A549 treated with GW870086 at 1 μM for 4 hours (cell line): ENCODE data around the gene ATG10. TPM values are rescaled to one million over a fixed set of nuclear protein-coding genes. Genes with fewer than 3 reads are reported as not detected.

Experiments used
- total RNA-seq: library from RNA; stranded (reverse); fragments of 200-300 nt; extraction: Qiagen RNA extraction; gene quantifications from 5 replicates; pipeline ENCODE4 v1.2.3, GENCODE V29; 2022; ENCODE audit warnings: low read depth

ATG10 gene
- total RNA-seq, result 8.2 to 9.8 TPM (median 8.8 TPM) in 5 replicates

DNA sequence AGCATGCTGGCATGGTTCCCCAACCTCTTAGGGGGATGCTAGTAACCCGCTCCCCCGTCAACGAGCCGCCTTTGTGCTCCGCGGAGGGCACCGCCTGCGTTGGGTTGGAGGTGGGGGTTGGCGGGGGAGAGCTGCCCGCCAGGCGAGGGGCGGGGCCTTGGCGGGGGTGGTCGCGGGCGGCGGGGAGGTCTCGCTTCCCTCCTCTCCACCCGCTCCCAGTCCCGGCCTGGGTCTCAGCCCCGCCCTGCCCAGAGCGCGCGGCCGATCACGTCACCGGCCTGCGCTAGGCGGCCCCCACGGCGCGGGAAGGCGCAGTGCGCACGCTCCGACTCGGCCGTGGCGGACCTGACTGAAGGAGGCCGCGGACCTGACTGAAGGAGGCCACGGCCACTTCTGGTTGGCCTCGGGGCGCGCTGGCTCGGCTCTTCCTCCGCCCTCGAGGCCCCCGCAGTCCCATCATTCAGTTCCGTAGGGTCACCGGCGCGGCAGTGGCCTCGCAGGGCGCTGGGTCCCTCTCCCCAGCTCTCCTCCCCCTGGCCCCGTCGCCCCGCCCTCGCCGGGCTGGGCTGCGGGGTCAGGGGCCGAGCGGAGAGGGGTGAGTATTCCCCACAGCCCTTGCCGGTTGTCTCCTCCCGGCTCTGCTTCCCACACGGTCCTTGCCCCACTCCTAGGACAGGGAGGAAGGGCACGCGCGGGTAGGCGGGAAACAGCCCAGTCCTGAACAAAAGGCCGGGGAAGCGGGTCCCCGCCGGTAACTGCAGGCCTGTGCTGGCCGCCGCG, at the start of gene ATG10:
TSS of gene ATG10 (plus strand) at position 312 of the 780 bp plus-strand sequence. CDS start 15,548 bp downstream, outside the sequence.

DNA sequence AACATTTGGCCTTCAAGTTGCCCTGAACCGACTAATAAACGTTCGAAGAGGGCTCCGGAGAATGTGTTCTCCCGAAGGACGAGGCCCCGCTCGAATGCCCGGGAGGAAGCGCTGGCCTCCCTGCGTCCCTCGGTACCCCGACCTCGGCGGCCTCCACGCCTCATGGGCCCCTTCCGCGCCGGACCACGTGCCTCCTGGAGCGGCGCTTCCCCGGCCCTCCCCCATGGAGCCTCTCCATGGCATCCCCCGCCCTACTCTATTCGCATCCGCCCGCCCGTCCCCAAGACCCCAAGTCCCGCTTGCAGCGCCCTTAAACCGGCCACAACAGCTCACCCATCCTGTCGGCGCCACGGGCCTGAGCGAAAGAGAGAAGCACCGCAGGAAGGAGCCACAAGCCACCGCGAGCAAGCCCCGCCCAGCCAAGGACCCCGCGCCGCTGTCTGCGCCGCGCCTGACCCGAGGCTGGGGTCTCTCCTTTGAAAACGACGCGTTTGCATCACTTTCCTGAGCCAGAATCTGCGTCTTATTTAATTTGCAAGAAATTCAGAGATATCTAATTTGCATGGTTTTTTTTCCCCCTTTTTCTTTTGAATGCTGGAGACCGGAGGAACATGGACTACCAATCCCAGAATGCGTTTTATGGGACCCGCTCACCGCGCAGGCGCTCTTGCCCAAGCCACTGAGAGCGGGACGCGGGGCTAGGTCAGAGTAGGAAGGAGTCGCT, 306.3 kb downstream of the ATG10 start, which contains the start of gene RPS23:
TSS of gene RPS23 (minus strand) at position 368 of the 724 bp plus-strand sequence. CDS start at position 337, 31 bp downstream.

Other genes starting within 250 kb of the ATG10 start
- gene SSBP2, start 220.9 kb upstream of the ATG10 start, total RNA-seq, result 10.6 to 11.7 TPM (median 11.0 TPM) in 5 replicates